Smooth muscle cell of the brain vasculature (primary cell): ENCODE data around the gene MYO10.
A peak's percentile ranks its signal among the peaks of the same experiment; 100 is the strongest.
"Not testable (repeated sequence)": the region's sequence is repeated elsewhere in the genome, so short reads cannot be mapped to it uniquely, and the experiment has no call there.

Experiments used
- DNase-seq: peaks from one replicate; pipeline ENCODE4 v3.0.0-alpha.2; 2012; ENCODE audit warnings: low read depth, low spot score

The MYO10 gene

DNA sequence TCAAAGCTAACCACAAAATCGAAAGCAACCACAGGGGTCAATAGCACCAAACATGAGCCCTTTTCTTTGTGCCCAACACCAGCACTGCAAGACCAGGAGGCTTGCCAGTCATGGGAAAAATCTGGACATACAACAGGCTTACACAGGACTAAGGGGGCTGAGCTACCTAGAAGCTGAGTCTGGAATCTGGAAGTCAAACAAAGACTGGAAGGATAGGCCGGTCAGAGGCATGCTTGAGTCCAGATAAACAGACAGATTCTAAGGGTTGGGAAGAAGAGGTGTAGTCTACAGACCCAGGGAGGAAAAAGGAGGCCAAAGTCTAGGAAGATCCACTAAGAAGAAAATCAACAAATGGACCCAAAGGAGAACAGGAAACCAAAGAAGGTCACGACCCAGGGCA, 73.3 kb downstream of the MYO10 start:
- DNase-seq: no peak

DNA sequence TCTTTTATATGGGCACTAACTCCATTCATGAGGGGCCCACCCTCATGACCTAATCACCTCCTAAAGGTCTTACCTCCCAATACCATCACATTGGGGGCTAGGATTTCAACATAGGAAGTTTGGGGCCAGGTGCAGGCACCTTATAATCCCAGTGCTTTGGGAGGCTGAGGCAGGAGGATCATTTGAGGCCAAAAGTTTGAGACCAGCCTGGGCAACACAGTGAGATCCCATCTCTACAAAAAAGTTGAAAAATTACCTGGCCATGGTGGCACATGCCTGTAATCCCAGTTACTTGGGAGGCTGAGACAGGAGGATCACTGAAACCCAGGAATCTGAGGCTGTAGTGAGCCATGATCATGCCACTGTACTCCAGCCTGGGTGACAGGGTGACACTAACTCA, 76.7 kb downstream of the MYO10 start:
- DNase-seq: no peak

DNA sequence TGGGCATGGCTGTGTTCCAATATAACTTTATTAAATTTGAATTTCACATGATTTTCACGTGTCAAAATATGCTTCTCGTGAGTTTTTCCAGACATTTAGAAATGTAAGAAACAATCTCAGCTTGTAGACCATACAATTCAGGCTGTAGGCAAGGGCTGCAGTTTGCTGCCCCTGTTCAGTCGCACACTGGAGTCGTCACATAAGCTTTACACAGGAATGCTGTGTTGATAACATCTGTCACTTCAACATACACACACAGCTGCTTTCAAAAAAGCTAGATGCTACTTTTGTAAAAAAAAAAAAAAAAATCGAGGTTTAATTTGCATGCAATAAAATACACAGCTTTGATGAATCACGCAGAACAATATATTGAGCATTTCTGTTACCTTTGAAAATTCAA, 77.9 kb downstream of the MYO10 start:
- no peak for DNase-seq

DNA sequence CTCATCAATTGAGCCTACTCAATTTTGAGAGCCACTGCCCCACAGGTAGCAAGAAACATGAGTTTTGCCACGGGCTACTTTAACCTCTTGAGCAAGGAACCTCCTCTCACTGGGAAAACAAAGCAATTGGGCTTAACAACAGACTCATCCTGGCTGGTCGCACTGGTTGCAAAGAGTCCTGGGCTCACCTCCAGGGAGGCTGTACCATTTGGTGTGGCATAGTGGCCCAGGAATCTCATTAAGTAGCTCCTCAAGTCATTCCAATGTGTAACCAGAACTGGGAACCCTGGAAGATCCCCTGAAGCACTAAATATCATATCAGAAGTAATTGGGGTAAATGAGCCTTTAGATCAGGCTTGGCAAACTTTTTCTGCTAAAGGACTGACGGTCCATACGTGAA, 78.5 kb downstream of the MYO10 start:
- no peak for DNase-seq

DNA sequence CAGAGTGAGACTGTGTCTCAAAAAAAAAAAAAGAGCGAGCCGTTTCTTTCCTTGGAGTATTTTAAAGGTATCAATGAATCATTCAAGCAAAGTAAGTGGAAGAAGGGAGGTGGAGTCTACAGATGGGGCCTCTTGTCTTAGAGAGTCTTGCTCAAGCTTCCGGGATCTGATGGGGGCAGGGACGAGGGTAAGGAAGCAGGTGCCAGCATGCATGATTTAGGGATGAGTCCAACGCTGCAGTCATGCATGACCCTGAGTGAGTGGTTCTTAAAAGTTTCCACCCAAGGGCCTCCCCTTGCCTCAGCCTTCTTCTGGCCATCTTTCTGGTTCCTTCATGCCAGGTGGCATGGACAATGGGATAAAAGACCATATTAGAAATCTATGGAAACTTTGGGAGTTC, 79.6 kb downstream of the MYO10 start:
- DNase-seq: no peak

DNA sequence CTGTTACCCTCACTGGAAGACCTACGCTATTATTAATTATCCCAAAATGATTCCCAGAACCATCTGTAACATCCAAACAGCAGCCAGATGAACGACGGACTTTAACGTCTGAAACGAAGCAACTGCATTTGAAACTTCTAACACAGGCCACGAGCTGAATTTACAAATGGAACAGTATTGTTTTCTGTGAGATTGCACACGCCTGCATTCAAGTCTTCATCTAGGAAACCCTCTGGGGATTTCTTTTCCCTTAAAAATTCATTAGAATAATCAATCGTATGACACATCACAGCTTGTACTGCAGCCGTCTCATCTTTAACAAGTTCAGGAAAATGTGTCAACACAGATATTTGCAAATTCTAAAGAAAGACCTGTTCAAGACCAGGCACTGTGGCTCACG, 80.2 kb downstream of the MYO10 start:
- DNase-seq: no peak

DNA sequence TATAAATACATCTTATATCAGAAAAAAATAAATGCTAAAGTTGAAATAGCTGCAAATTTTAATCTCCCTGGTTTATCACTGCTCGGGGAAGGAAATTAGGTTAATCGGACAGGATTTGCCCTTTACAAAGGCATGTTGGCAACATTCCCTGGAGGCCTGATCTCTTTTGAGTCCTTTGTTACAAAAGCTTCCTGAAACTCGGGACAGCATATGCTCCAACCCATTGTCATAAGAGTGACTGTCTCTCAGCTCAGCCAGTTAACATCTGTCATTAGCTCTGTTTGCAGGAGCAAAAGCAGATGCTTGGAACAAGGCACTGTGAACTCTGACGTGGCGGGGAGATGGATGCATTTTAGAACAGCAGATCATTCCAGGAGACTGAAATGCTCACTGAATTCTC, 80.6 kb downstream of the MYO10 start:
- DNase-seq: no peak

DNA sequence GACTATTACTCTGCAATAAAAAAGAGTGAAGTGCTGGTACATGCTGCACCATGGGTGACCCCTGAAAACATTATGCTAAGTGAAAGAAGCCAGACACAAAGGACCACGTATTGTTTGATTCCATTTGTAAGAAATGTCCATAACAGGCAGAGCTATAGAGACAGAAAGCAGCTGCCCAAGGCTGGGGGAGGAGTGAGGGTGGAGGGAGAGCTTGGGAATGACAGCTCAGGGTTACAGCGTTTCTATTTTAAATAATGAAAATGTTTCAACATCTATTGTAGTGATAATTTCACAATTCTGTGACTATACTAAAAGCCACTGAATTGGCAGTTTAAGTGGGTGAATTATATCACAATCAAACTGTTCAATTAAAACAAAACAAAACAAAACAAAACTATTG, 81.7 kb downstream of the MYO10 start:
- no peak for DNase-seq

DNA sequence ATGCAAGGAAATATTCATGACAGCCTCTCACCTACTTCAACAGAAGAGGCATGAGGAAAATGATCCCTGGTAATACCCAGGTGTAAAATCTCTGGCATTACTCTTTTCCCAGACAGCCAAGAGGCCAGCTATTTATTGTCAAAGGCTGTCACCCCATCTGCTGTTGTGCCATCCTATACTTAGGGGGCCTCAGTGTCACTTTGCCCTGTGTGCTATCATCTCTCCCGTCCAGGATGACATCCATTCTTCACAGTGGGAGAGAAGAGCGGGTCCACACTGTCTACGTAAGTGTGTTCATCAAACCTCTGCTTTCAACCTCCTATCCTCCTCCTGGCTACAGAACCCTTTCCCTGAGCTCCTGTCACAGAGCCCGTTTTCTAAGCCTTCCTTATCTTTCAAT, 82.6 kb downstream of the MYO10 start:
- no peak for DNase-seq

DNA sequence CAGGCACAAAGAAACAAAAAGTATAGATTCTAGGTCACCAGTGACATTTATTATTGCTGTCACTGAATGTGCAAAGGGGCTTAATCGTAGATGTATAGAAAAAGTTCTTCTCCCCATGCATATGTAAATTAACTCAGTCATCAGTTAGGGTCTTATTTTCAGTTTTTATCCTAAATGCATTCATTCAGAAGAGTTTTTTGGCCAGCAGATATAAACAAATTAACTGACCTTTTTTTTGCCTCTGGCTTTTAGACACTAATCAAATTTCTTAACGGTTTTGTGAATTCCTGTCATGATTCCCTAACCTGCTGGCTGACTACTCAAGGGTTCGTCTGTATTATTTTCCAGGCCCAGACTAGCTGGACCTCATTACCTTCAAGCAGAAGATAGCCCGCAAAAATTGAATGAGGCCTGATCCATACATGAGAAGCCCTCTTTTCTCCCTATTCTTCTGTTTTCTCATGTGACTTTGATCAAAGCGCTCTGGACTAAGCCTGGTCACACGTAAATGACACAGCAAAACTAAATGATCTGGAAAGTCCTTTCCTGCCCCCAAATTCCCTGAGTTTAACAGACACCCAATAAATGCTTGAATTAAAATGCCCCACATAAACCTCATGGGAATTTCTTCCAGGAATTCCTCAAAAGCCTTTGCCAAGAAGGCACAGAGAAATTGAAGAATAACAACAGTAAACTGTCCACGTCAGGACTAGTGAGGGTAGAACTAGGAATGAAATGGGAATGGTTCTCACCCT, 83.7 kb downstream of the MYO10 start:
- no peak for DNase-seq

DNA sequence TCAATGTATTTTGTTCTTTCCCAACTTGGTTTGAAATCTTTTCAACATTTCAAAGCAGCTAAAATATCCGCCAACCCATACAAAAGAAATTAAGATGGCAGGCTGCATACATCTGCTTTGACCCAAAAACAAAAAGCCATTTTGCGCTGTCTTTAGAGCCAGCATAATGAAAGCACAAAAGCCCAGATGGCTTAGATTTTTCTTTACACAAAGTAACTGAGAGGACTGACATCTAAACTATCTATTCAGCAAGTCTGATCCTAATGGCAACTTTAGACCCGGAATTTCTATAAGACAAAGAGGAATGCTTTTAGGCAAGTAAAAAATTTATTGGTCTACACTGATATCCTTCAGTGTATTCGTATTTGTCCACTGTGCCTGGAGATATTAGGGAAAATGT, 86.3 kb downstream of the MYO10 start:
- DNase-seq: no peak

DNA sequence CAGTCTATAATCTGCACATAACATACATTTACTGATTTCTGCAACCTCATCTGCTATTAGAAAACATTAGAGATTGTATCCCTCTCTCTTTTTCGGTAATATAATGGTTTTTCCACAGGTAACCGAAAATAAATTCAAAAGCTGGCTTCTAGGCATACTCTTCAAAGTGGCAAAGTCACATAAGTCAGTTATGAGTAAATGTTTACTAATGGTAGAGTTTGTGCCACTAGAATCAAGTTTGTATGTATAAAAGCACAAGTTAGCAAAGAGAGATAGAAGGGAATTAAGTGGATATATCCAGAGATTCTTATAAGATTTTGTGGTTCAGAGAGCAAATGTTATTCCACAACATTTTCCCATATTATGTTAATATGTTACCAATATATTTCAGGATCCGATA, 86.9 kb downstream of the MYO10 start:
- no peak for DNase-seq

DNA sequence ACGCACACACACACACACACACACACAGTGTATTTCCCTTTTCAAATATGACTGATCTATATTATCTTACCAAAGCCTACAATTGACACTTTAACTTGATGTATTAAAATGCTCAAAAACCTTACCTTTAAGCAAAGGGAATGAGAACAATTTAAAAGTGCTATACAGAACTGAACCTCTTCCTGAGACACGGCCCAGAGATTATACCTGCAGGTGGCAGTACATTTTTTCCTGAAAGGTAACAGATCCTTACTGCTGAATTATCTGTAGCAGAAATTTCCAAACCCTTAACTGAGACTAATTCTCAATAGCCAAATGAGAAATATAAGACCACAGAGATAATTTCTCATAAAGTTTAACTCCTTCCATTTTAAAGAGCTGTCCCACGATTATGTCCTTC, 91.1 kb downstream of the MYO10 start:
- DNase-seq: no peak

DNA sequence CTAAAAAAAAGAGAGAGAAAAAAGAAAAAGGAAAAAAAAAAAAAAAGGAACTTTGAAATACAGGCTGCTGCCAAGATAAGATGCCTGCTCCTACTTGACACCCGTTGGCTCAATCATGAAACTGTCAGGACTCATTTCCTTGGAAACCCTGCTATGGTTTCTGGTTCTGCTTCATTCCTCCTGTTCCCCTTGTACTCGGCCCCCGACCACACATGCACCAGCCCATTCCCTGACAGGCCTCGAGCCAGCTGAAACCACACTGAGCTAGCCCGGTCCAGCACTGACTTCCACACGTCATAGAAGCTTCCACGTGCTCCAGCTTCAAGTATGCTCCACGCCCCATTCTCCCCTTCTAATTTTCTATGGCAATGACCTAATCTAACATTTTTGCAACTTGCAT, 93.2 kb downstream of the MYO10 start:
- no peak for DNase-seq

DNA sequence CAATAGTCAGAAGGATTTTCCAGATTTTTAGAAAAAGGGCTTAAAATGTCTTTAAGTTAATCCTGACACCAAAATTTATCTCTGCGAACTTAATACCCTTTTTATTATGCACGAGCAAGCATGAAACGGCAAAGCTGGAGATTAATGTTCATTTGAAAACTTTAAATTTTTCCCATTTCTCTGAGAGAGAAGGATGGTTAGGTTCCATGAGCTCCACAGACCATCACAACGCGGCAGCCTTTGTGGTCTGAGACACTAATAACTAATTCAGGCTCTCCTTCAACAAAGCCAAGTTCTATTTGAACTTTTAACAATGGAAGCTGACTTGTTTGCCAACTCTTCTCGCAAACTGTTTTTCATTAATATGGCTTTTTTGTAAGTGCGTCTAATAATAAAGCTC, 94.7 kb downstream of the MYO10 start:
- no peak for DNase-seq

DNA sequence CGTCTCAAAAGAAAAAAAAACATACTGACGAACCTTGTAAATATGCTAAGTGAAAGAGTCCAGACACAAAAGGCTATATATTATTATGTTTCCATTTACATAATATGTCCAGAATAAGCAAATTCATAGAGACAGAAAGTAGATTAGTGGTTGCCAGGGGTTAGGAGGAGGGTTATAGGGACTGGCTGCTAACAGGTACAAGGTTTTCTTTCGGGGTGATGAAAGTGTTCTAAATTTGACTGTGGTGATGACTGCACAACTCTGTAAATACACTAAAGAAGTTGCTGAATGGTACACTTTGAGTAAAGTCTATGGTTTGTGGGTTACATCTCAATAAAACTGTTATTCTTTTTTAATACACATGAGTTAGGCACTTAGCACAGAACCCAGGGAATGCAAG, 98.8 kb downstream of the MYO10 start:
- no peak for DNase-seq

DNA sequence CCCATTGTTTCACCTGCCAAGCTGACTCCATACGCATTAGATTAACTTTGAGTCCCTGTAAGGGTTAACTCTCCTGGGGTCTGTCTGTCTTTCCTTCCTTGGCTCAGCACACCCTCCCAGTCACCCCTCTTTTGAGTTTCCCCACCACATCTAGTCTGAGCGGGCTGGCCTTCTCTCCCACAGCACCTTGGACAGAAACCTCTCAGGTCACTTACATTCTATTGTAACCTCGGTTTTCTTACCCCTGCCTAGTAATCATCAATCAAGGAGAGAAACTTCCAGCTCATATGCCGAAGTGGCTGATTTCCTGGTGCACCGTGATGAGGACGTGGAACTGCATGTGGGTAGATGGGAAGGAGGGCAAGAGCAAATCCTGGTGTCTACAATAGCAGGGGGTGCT, 102.1 kb downstream of the MYO10 start:
- DNase-seq: no peak

DNA sequence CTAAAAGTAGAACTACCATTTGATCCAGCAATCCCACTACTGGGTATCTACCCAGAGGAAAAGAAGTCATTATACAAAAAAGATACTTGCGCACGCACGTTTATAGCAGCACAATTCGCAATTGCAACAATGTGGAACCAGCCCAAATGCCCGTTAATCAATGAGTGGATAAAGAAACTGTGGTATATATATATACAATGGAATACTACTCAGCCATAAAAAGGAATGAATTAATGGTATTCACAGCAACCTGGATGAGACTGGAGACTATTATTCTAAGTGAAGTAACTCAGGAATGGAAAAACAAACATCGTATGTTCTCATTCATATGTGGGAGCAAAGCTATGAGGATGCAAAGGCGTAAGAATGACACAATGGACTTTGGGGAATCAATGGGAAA, 104.8 kb downstream of the MYO10 start:
- DNase-seq: not testable (repeated sequence)

DNA sequence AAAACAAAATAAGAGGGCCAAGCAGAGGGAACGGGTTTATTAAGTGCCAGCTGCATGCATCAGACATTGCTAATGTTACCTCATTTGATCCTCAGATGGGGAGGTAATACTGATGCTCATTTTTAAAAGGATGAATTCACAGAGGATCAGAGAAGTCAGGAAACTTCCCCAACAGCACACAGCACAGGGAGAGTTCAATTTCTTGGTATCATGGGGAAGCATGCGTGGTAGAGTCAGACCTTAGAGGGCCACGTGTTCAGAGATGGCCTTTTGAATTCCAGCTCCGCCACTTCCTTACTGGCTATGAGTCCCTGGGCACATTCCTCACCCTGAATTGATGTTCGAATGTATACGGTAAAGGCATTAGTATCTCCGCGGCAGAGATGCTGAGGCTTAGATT, 108.3 kb downstream of the MYO10 start:
- DNase-seq: no peak

DNA sequence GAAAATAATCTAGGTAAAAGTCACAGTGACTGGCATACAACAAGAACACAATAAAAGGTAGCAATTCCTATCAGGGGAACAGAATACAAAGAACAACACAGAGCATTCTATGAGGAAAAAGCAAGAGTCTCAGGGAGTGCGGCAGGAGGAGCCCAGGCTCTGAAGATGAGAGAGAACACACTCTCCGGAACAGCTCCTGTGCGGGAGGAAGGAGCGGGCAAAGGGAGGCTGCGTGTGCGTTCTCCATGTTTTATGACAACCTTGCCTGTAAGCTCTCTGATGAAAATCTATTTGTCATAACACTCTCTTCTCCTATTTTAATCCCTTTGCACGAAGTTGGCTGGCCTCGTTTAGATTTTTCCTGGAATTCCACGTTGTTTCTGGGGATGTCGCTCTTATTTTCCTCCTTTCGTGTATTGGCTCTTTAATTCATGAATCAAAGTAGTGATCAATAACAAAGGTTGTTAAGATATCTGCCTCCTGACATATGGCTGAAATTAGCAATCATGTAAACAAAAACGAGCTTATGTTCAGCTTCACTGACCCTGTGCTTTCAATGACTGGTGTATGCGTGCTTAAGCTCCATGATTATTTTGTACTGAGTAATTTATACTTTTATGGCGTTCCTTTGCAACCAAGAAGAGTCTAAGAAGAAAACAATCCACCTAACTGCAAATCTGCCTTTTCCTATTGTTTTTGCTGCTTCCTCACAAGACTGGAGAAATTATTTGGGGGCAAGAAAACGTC, 109.5 kb downstream of the MYO10 start:
- no peak for DNase-seq

DNA sequence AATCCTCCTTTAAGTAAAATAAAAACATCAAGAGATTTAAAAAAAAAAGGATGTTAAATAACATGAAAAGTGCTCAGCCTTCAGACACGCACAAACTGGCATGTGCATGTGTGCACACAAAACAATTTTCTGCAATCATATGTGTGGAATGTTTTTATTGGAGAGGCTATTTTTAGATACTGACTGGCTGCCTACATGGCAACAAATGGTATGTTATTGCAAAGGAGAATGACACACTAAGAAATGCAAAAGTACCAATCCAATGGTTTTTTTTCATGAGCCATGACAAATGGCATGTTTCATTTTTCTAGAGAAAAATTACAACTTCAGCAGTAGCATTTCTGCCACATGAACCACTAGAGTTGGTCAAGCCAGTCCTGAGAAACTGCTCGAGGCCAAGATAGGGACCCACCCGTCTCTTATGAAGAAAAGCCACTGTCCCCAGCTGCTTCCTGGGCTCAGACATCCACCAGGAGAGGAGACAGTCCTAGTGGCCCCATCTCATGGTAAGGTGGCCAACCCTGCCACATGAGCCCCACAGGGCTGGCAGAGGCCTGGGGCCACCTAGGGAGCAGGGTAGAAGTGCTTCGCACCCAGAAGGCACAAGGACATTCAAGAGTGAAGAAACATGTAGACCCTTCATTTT, 116.4 kb downstream of the MYO10 start:
- no peak for DNase-seq

DNA sequence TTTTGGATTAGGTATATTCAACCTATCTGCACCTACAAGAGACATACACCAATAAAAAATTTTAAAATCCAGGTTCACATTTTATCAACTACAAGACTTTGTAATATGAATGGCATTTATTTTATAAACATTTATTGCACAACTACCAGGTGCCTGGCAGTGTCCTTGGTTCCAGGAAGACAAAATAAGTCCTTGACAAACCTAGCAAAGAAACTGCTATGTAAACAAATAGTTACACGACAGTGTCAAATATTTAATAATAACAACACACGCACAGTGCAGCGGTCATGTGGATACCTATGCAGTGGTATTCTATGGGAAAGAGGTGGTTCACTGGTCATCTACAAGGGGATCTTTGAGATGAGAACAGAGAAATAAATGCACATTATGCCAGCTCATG, 120.7 kb downstream of the MYO10 start:
- DNase-seq: no peak

DNA sequence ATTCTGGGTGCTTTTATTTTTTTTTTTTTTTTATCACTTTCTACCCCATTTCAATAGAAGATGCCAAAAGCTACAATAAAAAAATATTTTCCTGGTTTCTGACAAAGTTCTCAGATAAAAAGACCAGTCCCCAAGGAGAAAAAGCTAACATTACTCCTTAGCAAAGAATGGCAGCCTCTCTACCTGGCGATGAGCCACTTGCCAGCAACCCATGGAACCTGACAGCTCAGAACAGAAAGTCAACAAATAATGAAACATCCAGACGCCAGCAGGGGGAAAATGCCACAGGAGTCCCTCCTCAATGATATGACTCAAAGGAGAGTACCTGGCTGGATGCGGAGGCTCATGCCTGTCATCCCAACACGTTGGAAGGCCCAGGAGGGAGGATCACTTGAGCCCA, 123.2 kb downstream of the MYO10 start:
- peak; percentile 55 for DNase-seq
